ENCODE measurements around the gene SUN3.
"Not testable (repeated sequence)": the region's sequence is repeated elsewhere in the genome, so short reads cannot be mapped to it uniquely, and the experiment has no call there.

Gene SUN3

DNA sequence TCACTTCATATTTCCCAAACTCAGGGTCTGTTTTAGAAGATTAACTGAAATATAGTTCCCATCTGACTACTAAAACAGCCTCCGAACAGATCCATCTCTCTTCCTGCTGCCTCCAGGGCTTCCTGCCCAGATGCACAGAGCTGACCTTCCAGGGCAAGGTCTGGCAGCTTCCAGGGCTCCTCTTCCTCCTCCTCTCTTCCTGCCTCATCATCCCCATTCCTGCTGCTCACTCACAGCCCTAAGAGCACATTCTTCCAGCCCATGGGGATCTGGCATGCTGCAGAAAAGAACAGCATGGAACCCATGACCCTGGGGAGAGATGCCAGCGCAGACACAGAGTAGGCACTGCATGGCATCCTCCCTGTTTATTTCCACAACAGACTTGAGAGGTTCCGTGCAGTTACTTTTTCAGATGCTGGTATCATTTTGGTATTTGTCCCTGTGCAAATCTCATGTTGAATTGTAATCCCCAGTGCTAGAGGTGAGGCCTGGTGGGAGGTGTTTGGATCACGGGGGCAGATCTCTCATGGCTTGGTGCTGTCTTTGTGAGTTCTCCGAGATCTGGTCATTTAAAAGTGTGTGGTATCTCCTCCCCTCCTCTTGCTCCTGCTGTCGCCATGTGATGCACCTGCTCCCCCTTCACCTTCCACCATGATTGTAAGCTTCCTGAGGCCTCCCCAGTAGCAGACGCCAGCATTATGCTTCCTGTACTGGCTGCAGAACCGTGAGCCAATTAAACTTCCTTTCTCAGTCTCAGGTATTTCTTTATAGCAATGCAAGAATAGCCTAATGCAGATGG lies 85.0 kb downstream of the SUN3 start:
- DNase-seq = no peak

GRCh38 chr7:47942651-47943050 lies 86.3 kb downstream of the SUN3 start:
- not testable (repeated sequence) for DNase-seq

- no peak for DNase-seq
These were observed 86.8 kb downstream of the SUN3 start for GRCh38 chr7:47942132-47942531.

- no peak for DNase-seq
These were observed 87.6 kb downstream of the SUN3 start for GRCh38 chr7:47941136-47941844.

- no peak for DNase-seq
These were observed 88.6 kb downstream of the SUN3 start for GRCh38 chr7:47940088-47941013.

GRCh38 chr7:47939425-47940036 lies 89.4 kb downstream of the SUN3 start:
- DNase-seq = no peak

DNA sequence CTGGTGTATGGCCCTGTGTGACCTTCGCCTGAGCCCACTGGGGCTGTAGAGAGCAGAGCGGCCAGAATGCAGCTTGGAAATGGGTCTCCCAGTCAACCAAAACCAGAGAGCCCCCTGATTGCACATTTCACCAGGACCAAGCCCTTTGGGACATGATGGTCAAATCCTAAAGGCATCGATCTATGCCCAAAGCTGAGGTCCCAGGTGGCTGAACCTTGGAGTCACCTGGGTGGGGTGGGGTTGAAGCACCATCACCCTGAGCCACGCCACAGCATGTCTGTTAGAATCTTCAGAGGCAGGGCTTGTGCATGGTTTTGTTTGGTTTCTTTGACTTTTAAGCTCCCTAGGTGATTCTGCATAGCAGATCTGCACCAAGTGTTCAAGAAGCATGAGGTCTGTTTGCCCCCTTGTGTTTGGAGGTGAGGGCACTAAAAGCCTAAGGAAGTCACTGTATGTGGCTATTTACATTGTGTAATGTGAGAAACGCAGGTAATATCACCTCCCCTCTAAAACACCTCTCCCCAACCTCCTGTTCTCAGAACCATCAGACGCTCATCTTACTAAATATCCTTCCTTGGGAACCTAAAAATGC lies 90.2 kb downstream of the SUN3 start:
- no peak for DNase-seq

DNA sequence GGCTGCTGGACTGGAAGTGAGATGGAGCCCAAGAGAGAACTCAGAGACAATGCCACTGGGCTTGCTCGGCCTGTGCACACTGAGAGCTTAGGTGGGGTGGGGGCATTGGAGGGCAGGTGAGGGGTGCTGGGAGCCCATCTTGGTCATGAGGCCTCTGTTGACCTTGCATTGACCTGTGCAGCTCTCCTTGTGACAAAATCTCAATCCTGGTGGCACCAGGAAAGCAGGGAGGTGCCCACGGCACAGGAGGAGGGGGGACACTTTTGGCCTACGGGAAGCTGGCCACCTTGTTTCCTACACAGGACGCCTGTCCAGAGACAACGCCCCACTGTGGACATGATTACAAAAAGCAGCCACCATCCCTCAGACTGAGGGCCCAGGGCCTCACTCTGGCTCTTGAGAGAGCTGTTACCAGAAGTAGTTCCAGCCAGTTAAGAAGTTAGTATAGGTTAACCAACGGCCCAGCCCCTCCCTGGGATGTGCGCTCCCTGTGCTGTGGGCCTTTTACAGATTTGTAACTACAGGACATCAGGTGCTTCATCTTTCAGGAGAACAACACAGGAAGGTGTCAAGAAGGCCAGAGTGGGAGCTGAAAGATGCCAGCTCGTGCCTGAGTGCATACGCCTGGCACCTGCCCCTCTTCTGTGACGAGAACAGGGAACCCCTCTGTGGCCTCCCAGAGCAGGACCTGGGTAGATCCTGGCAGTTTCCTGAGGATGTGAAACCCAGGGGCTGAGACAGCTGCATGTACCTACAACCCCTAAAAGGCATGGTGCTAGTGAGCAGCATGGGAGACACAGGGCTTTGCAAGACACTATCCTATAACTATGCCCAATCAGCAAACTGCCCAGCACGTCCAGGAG lies 91.0 kb downstream of the SUN3 start:
- no peak for DNase-seq
